ENCODE measurements around the gene PAQR5. TPM values are rescaled to one million over a fixed set of nuclear protein-coding genes. Genes with fewer than 3 reads are reported as not detected.

Gene PAQR5
- total RNA-seq, 1 donor = 1.1 TPM

GRCh38 chr15:69450968-69451695, 152.4 kb downstream of the PAQR5 start:
- Histone ChIP-seq H3K27ac (ENCODE audit: low read depth, low read length) (peak overlapping the region; percentile 79), H3K27me3 (ENCODE audit: insufficient read depth, low read length) (no peaks in the 10 kb centered on the region), H3K36me3 (ENCODE audit: insufficient read depth, low read length) (peaks cover 46% of the 10 kb centered on the region), H3K79me2 (ENCODE audit: insufficient read depth, low read length) (peaks cover 35% of the 10 kb centered on the region), H3K4me2 (ENCODE audit: insufficient read depth, low read length) (peak overlapping the region; percentile 100), H2AFZ (ENCODE audit: low read length) (no peak overlapping the region), H3K9me3 (ENCODE audit: low read depth, low read length) (no peaks in the 10 kb centered on the region), H3K4me1 (ENCODE audit: insufficient read depth, low read length) (peaks cover 30% of the 10 kb centered on the region), H4K20me1 (ENCODE audit: insufficient read depth, low read length) (peaks cover 32% of the 10 kb centered on the region), H3K4me3 (ENCODE audit: insufficient read depth, low read length) (no peak overlapping the region)
- no peak for TF ChIP-seq CTCF (IDR thresholded peaks at IDR 0.05; ENCODE audit: extremely low read depth, low read depth, low read length)
- DNase-seq (ENCODE audit: insufficient read length, low spot score, missing footprints) = peak; percentile 56

DNA sequence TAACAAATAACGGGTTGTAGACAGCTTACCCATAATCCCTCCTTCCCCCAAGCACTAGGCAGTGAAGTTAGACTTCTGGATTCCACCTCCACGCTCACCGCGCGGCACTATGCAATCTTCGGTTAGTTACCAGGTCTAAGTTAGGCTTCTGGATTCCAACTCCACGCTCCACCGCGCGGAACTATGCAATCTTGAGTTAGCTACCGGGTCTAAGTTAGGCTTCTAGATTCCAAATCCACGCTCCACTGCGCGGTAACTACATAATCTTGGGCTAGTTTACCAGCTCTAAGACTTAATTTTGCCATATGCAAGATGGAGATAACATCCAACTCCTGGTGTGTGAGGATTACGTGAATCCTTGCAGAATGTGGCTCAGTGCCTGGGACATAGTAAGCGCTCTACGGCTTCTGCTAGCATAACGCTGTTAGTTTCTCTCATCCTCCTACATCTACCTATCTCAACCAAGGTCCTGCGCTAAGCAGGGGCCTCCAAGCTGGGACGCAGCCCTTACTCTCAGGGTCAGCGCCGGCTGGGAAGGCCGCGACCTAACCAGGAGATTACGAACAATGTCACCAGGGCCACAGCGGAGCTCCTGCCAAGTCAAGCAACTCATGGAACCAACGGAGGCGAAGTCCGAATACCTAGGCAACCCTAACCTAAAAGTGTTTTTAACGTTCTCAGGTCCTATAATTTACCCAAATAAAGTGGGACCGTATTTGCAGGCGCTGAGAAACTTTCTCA, 153.4 kb downstream of the PAQR5 start:
- Histone ChIP-seq H3K27me3 (ENCODE audit: insufficient read depth, low read length) (no peaks in the 10 kb centered on the region), H2AFZ (ENCODE audit: low read length) (peak overlapping the region; percentile 95), H3K4me2 (ENCODE audit: insufficient read depth, low read length) (peak overlapping the region; percentile 100), H3K4me3 (ENCODE audit: insufficient read depth, low read length) (peak overlapping the region; percentile 97), H3K36me3 (ENCODE audit: insufficient read depth, low read length) (peaks cover 45% of the 10 kb centered on the region), H3K9me3 (ENCODE audit: low read depth, low read length) (no peaks in the 10 kb centered on the region), H4K20me1 (ENCODE audit: insufficient read depth, low read length) (peaks cover 40% of the 10 kb centered on the region), H3K27ac (ENCODE audit: low read depth, low read length) (peak overlapping the region; percentile 79), H3K79me2 (ENCODE audit: insufficient read depth, low read length) (peaks cover 38% of the 10 kb centered on the region), H3K4me1 (ENCODE audit: insufficient read depth, low read length) (peaks cover 30% of the 10 kb centered on the region)
- no peak for DNase-seq (ENCODE audit: insufficient read length, low spot score, missing footprints)
- TF ChIP-seq CTCF (IDR thresholded peaks at IDR 0.05; ENCODE audit: extremely low read depth, low read depth, low read length) = no peak

DNA sequence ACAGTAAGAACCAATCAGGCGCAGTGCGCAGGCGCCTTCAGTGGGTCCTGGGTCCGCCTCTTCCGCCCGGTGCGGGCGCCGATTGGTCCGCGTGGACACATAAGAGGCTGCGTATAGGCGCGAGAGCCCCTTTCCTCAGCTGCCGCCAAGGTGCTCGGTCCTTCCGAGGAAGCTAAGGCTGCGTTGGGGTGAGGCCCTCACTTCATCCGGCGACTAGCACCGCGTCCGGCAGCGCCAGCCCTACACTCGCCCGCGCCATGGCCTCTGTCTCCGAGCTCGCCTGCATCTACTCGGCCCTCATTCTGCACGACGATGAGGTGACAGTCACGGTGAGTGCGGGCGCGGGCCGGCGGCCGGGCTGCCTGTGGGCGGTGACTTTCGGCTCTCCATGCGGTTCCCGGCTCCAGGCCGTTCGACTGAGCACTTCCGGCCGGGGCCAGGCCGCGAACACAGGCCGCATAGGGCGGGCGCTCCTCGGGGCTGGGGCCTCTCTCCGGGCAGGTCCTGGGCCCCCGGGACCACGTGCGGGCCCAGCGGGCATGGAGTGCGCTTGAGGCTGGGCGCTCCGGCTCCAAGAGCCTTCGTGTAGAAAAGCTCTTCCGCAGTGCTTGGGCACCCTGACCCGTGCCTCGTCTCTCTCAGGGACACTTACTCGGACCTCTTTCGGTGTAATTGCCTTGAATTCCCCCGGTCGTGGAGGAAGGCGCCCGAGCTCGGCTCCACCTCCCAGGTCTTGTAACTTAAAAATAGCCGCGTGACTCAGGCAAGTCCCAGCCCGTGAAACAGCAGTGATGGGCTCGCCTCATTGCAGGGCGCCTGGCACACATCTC, 154.2 kb downstream of the PAQR5 start, which contains the start of gene RPLP1:
TSS of gene RPLP1 (plus strand) at position 127 of the 830 bp plus-strand sequence. CDS start at position 258, 131 bp downstream.
- peak within 1 kb of the TSS; percentile 100 for H3K4me2 ChIP-seq (ENCODE audit: insufficient read depth, low read length)
- H4K20me1 ChIP-seq (ENCODE audit: insufficient read depth, low read length) = peaks cover 48% of the 10 kb centered on the region
- no peak for TF ChIP-seq CTCF (IDR thresholded peaks at IDR 0.05; ENCODE audit: extremely low read depth, low read depth, low read length)
- H2AFZ ChIP-seq (ENCODE audit: low read length) = peak within 1 kb of the TSS; percentile 95
- H3K4me1 ChIP-seq (ENCODE audit: insufficient read depth, low read length) = peaks cover 30% of the 10 kb centered on the region
- H3K36me3 ChIP-seq (ENCODE audit: insufficient read depth, low read length) = peaks cover 45% of the 10 kb centered on the region
- H3K4me3 ChIP-seq (ENCODE audit: insufficient read depth, low read length) = peak within 1 kb of the TSS; percentile 97
- peak within 1 kb of the TSS; percentile 79 for H3K27ac ChIP-seq (ENCODE audit: low read depth, low read length)
- no peaks in the 10 kb centered on the region for H3K9me3 ChIP-seq (ENCODE audit: low read depth, low read length)
- H3K79me2 ChIP-seq (ENCODE audit: insufficient read depth, low read length) = peaks cover 38% of the 10 kb centered on the region
- no peaks in the 10 kb centered on the region for H3K27me3 ChIP-seq (ENCODE audit: insufficient read depth, low read length)
- peak; percentile 97 for DNase-seq (ENCODE audit: insufficient read length, low spot score, missing footprints)
